ENCODE results near the gene SEPTIN12.

Gene SEPTIN12

DNA sequence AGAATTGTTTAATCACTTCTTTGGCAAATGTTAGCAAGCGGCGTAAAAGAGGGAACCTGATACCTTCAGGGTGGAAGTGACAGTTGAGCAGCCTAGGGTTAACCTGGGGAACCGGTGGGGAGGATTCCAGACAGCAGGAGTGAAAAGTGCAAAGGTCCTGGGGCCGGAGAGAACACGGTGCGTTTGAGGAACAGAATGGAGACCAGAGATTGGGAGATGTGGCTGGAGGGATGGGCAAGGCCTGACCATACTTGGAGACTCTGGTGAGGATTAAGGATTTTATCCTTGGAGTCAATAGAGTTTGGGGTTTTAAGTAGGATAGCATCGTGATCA is 18.9 kb downstream of the SEPTIN12 start:
- Histone ChIP-seq H3K27me3 (replicated peaks; ENCODE audit: control insufficient read depth, insufficient read depth, low read length) (no peaks in the 10 kb centered on the region), H3K36me3 (ENCODE audit: control insufficient read depth, insufficient read depth, low read length) (peaks cover 2% of the 10 kb centered on the region; the same call in 1 of the 2 replicates), H3K4me3 (replicated peaks; ENCODE audit: low read depth, low read length) (no peak overlapping the region)
- no peak for DNase-seq (ENCODE audit: extremely low read depth, insufficient read length)
- TF ChIP-seq, protein P1, sequence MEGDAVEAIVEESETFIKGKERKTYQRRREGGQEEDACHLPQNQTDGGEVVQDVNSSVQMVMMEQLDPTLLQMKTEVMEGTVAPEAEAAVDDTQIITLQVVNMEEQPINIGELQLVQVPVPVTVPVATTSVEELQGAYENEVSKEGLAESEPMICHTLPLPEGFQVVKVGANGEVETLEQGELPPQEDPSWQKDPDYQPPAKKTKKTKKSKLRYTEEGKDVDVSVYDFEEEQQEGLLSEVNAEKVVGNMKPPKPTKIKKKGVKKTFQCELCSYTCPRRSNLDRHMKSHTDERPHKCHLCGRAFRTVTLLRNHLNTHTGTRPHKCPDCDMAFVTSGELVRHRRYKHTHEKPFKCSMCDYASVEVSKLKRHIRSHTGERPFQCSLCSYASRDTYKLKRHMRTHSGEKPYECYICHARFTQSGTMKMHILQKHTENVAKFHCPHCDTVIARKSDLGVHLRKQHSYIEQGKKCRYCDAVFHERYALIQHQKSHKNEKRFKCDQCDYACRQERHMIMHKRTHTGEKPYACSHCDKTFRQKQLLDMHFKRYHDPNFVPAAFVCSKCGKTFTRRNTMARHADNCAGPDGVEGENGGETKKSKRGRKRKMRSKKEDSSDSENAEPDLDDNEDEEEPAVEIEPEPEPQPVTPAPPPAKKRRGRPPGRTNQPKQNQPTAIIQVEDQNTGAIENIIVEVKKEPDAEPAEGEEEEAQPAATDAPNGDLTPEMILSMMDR (IDR thresholded peaks at IDR 0.05; ENCODE audit: insufficient read depth, low read length, poor library complexity, severe bottlenecking) = no peak

GRCh38 chr16:4768549-4769305 is 19.4 kb downstream of the SEPTIN12 start:
- DNase-seq (ENCODE audit: extremely low read depth, insufficient read length) = peak; percentile 93

DNA sequence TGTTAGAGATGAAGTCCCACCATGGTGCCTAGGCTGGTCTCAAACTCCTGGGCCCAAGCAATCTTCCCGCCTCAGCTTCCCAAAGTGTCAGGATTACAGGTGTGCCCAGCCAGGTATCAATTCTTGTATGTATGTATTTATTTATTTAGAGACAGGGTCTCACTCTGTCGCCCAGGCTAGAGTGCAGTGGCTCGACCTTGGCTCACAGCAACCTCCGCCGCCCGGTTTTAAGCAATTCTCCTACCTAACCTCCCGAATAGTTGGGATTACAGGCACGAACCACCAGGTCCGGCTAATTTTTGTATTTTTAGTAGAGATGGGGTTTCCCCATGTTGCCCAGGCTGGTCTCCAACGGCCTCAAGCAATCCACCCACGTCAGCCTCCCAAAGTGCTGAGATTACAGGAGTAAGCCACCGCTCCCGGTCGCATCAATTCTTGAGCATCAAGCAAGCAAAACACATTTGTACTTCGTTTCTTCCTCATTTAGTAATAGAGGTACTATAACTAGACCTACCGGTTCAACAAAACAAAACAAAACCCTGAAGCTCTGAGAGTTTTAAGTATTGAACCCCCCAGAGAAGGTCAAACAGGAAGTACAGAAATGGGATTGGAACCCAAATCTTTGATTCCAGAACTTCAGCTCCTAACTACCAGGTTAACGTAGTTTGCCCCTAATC is 20.1 kb downstream of the SEPTIN12 start:
- H3K4me3 ChIP-seq (replicated peaks; ENCODE audit: low read depth, low read length) = peak overlapping the region; percentile 86
- no peaks in the 10 kb centered on the region for H3K27me3 ChIP-seq (replicated peaks; ENCODE audit: control insufficient read depth, insufficient read depth, low read length)
- peaks cover 6% of the 10 kb centered on the region for H3K36me3 ChIP-seq (ENCODE audit: control insufficient read depth, insufficient read depth, low read length)
- DNase-seq (ENCODE audit: extremely low read depth, insufficient read length) = no peak
- TF ChIP-seq, protein P1 (IDR thresholded peaks at IDR 0.05; ENCODE audit: insufficient read depth, low read length, poor library complexity, severe bottlenecking) = no peak

More at GRCh38 chr16:4768549-4769305, 19.4 kb downstream of the SEPTIN12 start:
- TF ChIP-seq, protein P1 (IDR thresholded peaks at IDR 0.05; ENCODE audit: insufficient read depth, low read length, poor library complexity, severe bottlenecking) = no peak
- H3K27me3 ChIP-seq (replicated peaks; ENCODE audit: control insufficient read depth, insufficient read depth, low read length) = no peaks in the 10 kb centered on the region
- peaks cover 4% of the 10 kb centered on the region; the same call in 1 of the 2 replicates for H3K36me3 ChIP-seq (ENCODE audit: control insufficient read depth, insufficient read depth, low read length)
- peak overlapping the region; percentile 86 for H3K4me3 ChIP-seq (replicated peaks; ENCODE audit: low read depth, low read length)

GRCh38 chr16:4766875-4767628 is 21.1 kb downstream of the SEPTIN12 start, which contains the start of gene ZNF500:
TSS of gene ZNF500 (minus strand) at chr16:4767162. CDS start at chr16:4765978, 1,184 bp downstream.
- peak; percentile 98 for DNase-seq (ENCODE audit: extremely low read depth, insufficient read length)
- peaks cover 12% of the 10 kb centered on the region for H3K36me3 ChIP-seq (ENCODE audit: control insufficient read depth, insufficient read depth, low read length)
- TF ChIP-seq, protein P1 (IDR thresholded peaks at IDR 0.05; ENCODE audit: insufficient read depth, low read length, poor library complexity, severe bottlenecking) = no peak
- H3K4me3 ChIP-seq (replicated peaks; ENCODE audit: low read depth, low read length) = peak within 1 kb of the TSS; percentile 86
- no peaks in the 10 kb centered on the region for H3K27me3 ChIP-seq (replicated peaks; ENCODE audit: control insufficient read depth, insufficient read depth, low read length)

GRCh38 chr16:4765511-4766474 is 22.4 kb downstream of the SEPTIN12 start:
- no peak for DNase-seq (ENCODE audit: extremely low read depth, insufficient read length)
- H3K36me3 ChIP-seq (ENCODE audit: control insufficient read depth, insufficient read depth, low read length) = peaks cover 14% of the 10 kb centered on the region
- no peaks in the 10 kb centered on the region for H3K27me3 ChIP-seq (replicated peaks; ENCODE audit: control insufficient read depth, insufficient read depth, low read length)
- H3K4me3 ChIP-seq (replicated peaks; ENCODE audit: low read depth, low read length) = peak overlapping the region; percentile 86
- TF ChIP-seq, protein P1 (IDR thresholded peaks at IDR 0.05; ENCODE audit: insufficient read depth, low read length, poor library complexity, severe bottlenecking) = no peak
